ENCODE measurements around the gene NEK8. TPM values are rescaled to one million over a fixed set of nuclear protein-coding genes. Genes with fewer than 3 reads are reported as not detected.
"Not testable (repeated sequence)": the region's sequence is repeated elsewhere in the genome, so short reads cannot be mapped to it uniquely, and the experiment has no call there.

Gene NEK8
- polyA plus RNA-seq, 1 donor, result 4.8 TPM

DNA sequence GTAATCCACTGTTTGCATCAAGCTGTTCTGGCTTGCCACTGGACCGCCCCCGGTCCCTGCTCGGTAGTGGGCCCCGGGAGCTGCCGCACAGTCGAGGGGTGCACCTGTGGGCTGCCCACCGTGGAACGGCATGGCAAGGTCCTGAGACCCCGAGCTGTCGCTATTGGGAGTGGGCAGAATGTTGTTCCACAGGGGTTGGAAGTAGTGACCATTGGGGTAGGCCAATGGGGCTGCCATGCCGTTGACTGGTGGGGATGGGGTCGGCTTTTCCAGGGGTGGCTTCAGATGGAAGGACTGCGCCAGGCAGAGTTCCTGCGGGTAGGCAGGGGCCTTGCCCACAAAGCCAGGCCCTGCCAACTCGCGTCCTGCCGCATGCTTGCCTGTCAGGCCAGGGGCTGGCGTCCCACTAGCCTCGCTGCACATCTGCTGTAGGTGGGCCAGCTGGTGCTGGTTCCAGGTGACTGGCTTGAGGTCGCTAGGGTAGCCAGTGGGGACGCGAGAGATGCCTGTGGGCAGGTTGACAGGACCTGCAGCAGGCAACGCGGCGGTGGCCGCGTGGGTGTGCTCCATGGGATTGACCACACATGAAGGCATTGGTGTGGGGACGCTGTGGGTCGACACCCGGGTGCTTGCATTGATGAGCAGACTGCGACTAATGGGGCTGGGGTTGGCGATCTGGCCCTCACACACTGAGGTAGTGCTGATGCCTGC is 30.0 kb downstream of the NEK8 start:
- 100% methylated on average over 2 of the region's 32 CpGs for WGBS (ENCODE audit: insufficient coverage, low lambda C conversion rate)
- Histone ChIP-seq H3K27ac (ENCODE audit: low read length) (no peak overlapping the region), H3K36me3 (ENCODE audit: control insufficient read depth, insufficient read depth, low read length) (peaks cover 55% of the 10 kb centered on the region), H3K4me1 (ENCODE audit: control insufficient read depth, insufficient read depth, low read length) (no peaks in the 10 kb centered on the region), H3K27me3 (ENCODE audit: control insufficient read depth, insufficient read depth, low read length) (no peaks in the 10 kb centered on the region), H3K4me3 (ENCODE audit: low read length) (no peak overlapping the region), H3K9me3 (ENCODE audit: control insufficient read depth, low read depth, low read length) (no peaks in the 10 kb centered on the region)
- DNase-seq, result no peak

DNA sequence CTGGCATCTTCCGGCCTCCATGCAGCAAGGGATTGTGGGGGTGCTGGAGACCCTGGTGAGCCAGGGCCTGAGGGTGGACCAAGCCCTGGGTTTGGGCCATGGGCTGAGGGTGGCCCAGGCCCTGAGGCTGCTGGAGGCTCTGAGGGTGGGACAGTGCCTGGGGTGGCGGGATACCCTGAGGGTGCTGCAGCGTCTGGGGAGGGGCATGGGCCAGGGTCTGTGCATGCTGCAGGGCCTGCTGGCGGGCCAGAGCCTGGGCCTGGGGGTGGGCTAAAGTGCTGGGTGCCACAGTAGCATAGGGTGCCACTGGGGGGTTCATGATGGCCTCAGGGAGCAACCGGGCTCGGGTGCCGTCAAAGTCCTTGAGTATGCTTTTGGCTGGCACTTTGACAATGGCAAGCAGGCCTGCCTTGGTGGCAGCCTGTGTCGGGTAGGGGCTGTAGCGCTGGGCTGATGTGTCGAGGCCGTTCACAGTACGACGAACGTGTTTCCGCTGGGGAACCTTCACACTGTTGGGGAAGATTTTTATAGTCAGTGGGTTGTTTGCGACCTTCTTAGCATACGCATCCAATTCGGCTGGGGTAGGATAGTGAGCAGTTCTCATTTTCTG is 30.8 kb downstream of the NEK8 start:
- no CpG with 5 or more reads among the region's 18 CpGs for WGBS (ENCODE audit: insufficient coverage, low lambda C conversion rate)
- H3K9me3 ChIP-seq (ENCODE audit: control insufficient read depth, low read depth, low read length), result no peaks in the 10 kb centered on the region
- H3K27ac ChIP-seq (ENCODE audit: low read length), result no peak overlapping the region
- H3K4me3 ChIP-seq (ENCODE audit: low read length), result no peak overlapping the region
- H3K36me3 ChIP-seq (ENCODE audit: control insufficient read depth, insufficient read depth, low read length), result peaks cover 55% of the 10 kb centered on the region
- H3K4me1 ChIP-seq (ENCODE audit: control insufficient read depth, insufficient read depth, low read length), result no peaks in the 10 kb centered on the region
- no peaks in the 10 kb centered on the region for H3K27me3 ChIP-seq (ENCODE audit: control insufficient read depth, insufficient read depth, low read length)
- no peak for DNase-seq

DNA sequence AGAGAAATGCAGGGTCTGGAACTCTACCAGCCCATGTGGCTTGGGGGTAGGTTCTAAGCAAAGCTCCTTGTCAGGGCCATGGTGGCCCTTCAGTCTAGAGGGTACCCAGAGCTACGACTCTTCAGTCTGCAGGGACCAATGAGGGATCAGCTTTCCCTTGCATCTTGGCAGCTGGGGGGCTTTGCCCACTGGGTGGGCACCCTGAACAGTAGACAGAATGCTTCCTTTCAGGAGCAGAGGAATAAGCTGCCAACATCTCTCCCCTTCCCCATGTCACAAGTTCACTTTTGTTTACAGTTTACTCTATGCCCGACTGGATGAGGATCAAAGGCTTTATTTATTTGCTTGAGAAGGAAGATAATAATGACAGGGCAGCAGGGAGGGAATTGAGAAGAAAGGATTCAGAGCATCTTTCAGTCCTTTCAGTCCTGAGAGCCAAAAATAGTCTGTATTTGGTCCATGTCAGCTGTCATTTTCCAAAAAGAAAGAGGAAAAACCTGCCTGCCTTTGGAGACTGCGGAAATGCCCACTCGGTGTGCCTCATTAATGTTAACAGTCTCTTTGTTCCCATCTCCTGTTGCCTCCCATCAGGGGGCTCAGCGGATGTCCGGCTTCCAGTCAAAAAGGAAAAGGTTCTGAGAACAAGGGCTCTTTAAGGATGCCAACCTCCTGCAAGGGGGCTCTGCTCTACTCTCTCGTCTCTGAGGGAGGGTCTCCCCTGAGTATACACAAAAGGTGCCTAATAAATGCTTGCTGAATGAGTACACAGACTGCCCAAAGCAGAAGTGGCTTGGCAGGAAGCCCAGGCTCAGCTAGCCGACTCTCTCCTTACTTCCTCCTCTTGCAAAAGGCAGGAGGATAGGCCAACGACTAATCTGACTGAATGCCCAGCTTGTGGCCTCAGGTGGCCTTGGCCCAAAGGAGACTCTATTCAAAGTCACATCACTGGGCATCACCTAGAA is 32.3 kb downstream of the NEK8 start:
- no peaks in the 10 kb centered on the region for H3K27me3 ChIP-seq (ENCODE audit: control insufficient read depth, insufficient read depth, low read length)
- no peak overlapping the region for H3K4me3 ChIP-seq (ENCODE audit: low read length)
- H3K27ac ChIP-seq (ENCODE audit: low read length), result no peak overlapping the region
- no peak for DNase-seq
- H3K4me1 ChIP-seq (ENCODE audit: control insufficient read depth, insufficient read depth, low read length), result no peaks in the 10 kb centered on the region
- H3K9me3 ChIP-seq (ENCODE audit: control insufficient read depth, low read depth, low read length), result no peaks in the 10 kb centered on the region
- peaks cover 63% of the 10 kb centered on the region for H3K36me3 ChIP-seq (ENCODE audit: control insufficient read depth, insufficient read depth, low read length)
- WGBS (ENCODE audit: insufficient coverage, low lambda C conversion rate), result no CpG with 5 or more reads among the region's 9 CpGs

DNA sequence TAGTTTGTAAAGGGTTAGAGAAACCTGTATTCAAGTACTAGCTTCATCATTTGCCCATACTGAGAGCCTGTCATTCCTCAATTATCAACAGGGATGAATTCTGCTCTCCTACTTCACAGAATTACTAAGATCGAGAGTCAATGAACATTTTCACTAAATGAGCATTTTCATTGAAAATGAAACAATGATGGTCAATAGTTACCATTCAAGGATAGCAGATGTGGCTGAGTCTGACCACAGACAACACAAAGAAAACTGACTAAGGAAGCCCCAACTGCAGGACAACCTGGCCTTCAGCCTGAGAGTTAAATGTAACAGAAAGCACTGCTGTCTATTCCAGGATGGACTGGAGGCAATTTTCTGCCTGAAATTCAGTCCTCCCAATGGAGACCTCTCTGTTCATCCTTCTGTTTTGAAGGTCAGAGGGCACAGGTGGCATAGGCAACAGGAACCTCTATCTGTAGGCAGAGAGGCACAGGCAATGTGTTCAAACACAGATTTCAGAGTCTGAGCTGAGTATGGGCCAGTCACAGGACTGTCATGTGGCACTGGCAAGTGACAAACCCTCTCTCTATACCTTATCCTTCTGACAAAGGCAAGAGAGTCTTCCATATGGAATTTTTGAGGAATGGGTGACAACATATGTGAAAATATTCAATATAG is 34.7 kb downstream of the NEK8 start:
- Histone ChIP-seq H3K27ac (ENCODE audit: low read length) (no peak overlapping the region), H3K4me1 (ENCODE audit: control insufficient read depth, insufficient read depth, low read length) (no peaks in the 10 kb centered on the region), H3K27me3 (ENCODE audit: control insufficient read depth, insufficient read depth, low read length) (no peaks in the 10 kb centered on the region), H3K4me3 (ENCODE audit: low read length) (no peak overlapping the region), H3K9me3 (ENCODE audit: control insufficient read depth, low read depth, low read length) (no peaks in the 10 kb centered on the region), H3K36me3 (ENCODE audit: control insufficient read depth, insufficient read depth, low read length) (peaks cover 56% of the 10 kb centered on the region)
- no peak for DNase-seq
- no CpG with 5 or more reads among the region's 1 CpG for WGBS (ENCODE audit: insufficient coverage, low lambda C conversion rate)

- Histone ChIP-seq H3K4me3 (ENCODE audit: low read length) (no peak overlapping the region), H3K9me3 (ENCODE audit: control insufficient read depth, low read depth, low read length) (no peaks in the 10 kb centered on the region), H3K27ac (ENCODE audit: low read length) (no peak overlapping the region), H3K4me1 (ENCODE audit: control insufficient read depth, insufficient read depth, low read length) (no peaks in the 10 kb centered on the region), H3K36me3 (ENCODE audit: control insufficient read depth, insufficient read depth, low read length) (peaks cover 50% of the 10 kb centered on the region), H3K27me3 (ENCODE audit: control insufficient read depth, insufficient read depth, low read length) (no peaks in the 10 kb centered on the region)
- no CpG with 5 or more reads among the region's 5 CpGs for WGBS (ENCODE audit: insufficient coverage, low lambda C conversion rate)
- DNase-seq, result peak in 1 of 2 donors; percentile 48
These were observed 35.2 kb downstream of the NEK8 start for GRCh38 chr17:28763804-28764266.

DNA sequence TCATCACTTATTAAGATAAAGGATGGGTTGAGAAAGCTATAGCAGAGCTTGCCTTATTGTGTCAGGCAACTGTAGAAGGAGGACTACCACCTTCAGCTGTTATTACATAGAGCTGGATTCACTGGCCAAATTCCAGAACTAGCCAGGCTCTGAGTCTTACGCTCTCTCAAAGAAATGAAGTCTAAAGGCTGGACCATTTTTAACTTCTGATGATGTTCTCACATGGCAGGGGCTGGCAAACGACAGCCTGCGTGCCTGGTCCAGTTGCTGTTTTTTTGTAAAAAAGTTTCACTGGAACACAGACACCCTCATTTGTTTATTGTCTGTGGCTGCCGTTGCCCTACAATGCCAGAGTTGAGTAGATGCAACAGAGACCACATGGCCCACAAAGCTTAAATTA is 36.5 kb downstream of the NEK8 start:
- H3K4me1 ChIP-seq (ENCODE audit: control insufficient read depth, insufficient read depth, low read length), result no peaks in the 10 kb centered on the region
- H3K4me3 ChIP-seq (ENCODE audit: low read length), result no peak overlapping the region
- no peak overlapping the region for H3K27ac ChIP-seq (ENCODE audit: low read length)
- H3K27me3 ChIP-seq (ENCODE audit: control insufficient read depth, insufficient read depth, low read length), result no peaks in the 10 kb centered on the region
- no peak for DNase-seq
- H3K9me3 ChIP-seq (ENCODE audit: control insufficient read depth, low read depth, low read length), result no peaks in the 10 kb centered on the region
- no CpG with 5 or more reads among the region's 4 CpGs for WGBS (ENCODE audit: insufficient coverage, low lambda C conversion rate)
- H3K36me3 ChIP-seq (ENCODE audit: control insufficient read depth, insufficient read depth, low read length), result peaks cover 38% of the 10 kb centered on the region

DNA sequence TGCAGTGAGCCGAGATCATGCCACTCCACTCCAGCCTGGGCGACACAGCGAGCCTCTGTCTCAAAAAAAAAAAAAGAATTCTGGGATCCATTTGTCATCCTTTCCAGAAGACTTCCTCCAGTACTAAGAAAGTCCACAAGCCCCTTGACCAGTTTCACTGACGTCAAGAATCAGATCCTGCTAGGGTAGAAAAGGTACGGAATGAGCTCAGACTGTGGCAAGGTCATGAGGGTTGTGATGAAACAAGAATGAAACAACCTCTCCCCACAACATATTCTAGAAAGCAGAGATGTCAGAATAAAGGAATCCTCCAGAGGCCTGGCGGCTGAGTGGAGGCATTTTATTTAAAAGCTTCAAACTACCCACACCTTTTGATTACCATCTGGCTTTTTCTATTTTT is 45.1 kb downstream of the NEK8 start:
- Histone ChIP-seq H3K27ac (ENCODE audit: low read length) (no peak overlapping the region), H3K4me3 (ENCODE audit: low read length) (no peak overlapping the region), H3K27me3 (ENCODE audit: control insufficient read depth, insufficient read depth, low read length) (no peaks in the 10 kb centered on the region), H3K9me3 (ENCODE audit: control insufficient read depth, low read depth, low read length) (no peaks in the 10 kb centered on the region), H3K36me3 (ENCODE audit: control insufficient read depth, insufficient read depth, low read length) (peaks cover under 1% of the 10 kb centered on the region), H3K4me1 (ENCODE audit: control insufficient read depth, insufficient read depth, low read length) (no peaks in the 10 kb centered on the region)
- DNase-seq, result no peak
- 100% methylated on average over 1 of the region's 6 CpGs for WGBS (ENCODE audit: insufficient coverage, low lambda C conversion rate)

- H3K9me3 ChIP-seq (ENCODE audit: control insufficient read depth, low read depth, low read length), result no peaks in the 10 kb centered on the region
- no peaks in the 10 kb centered on the region for H3K27me3 ChIP-seq (ENCODE audit: control insufficient read depth, insufficient read depth, low read length)
- peaks cover 3% of the 10 kb centered on the region for H3K36me3 ChIP-seq (ENCODE audit: control insufficient read depth, insufficient read depth, low read length)
- H3K4me1 ChIP-seq (ENCODE audit: control insufficient read depth, insufficient read depth, low read length), result no peaks in the 10 kb centered on the region
- no peak overlapping the region for H3K4me3 ChIP-seq (ENCODE audit: low read length)
- WGBS (ENCODE audit: insufficient coverage, low lambda C conversion rate), result 83% methylated on average over 1 of the region's 3 CpGs
- H3K27ac ChIP-seq (ENCODE audit: low read length), result no peak overlapping the region
- no peak for DNase-seq
These were observed 45.6 kb downstream of the NEK8 start for GRCh38 chr17:28774206-28774605.

- no CpG with 5 or more reads among the region's 1 CpG for WGBS (ENCODE audit: insufficient coverage, low lambda C conversion rate)
- H3K27me3 ChIP-seq (ENCODE audit: control insufficient read depth, insufficient read depth, low read length), result no peaks in the 10 kb centered on the region
- DNase-seq, result no peak
- H3K9me3 ChIP-seq (ENCODE audit: control insufficient read depth, low read depth, low read length), result no peaks in the 10 kb centered on the region
- no peaks in the 10 kb centered on the region for H3K4me1 ChIP-seq (ENCODE audit: control insufficient read depth, insufficient read depth, low read length)
- no peak overlapping the region for H3K27ac ChIP-seq (ENCODE audit: low read length)
- H3K36me3 ChIP-seq (ENCODE audit: control insufficient read depth, insufficient read depth, low read length), result peaks cover 10% of the 10 kb centered on the region
- H3K4me3 ChIP-seq (ENCODE audit: low read length), result no peak overlapping the region
These were observed 48.6 kb downstream of the NEK8 start for GRCh38 chr17:28777178-28777577.

- no CpG with 5 or more reads among the region's 13 CpGs for WGBS (ENCODE audit: insufficient coverage, low lambda C conversion rate)
- not testable (repeated sequence) for H3K4me3 ChIP-seq (ENCODE audit: low read length); H3K9me3 ChIP-seq (ENCODE audit: control insufficient read depth, low read depth, low read length); DNase-seq; H3K36me3 ChIP-seq (ENCODE audit: control insufficient read depth, insufficient read depth, low read length); H3K4me1 ChIP-seq (ENCODE audit: control insufficient read depth, insufficient read depth, low read length); H3K27ac ChIP-seq (ENCODE audit: low read length); H3K27me3 ChIP-seq (ENCODE audit: control insufficient read depth, insufficient read depth, low read length)
These were observed 51.0 kb downstream of the NEK8 start for GRCh38 chr17:28779601-28780000.

All from large intestine (tissue), 3 donors.